ENCODE data around the gene MORN4.

DNA sequence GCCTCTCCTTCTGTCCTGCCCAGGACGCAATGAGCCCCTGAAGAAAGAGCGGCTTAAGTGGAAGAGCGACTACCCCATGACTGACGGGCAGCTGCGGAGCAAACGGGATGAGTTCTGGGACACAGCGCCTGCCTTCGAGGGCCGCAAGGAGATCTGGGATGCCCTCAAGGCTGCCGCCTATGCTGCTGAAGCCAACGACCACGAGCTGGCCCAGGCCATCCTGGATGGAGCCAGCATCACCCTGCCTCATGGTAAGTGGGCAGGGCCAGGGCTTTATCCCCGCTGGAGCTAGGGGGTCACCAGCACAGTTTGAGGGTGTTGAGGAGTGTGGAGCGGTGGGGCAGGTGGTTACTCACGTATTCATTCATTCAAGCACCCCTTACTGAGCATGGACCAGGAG, 65.4 kb downstream of the MORN4 start:
- TF ChIP-seq, protein P1, sequence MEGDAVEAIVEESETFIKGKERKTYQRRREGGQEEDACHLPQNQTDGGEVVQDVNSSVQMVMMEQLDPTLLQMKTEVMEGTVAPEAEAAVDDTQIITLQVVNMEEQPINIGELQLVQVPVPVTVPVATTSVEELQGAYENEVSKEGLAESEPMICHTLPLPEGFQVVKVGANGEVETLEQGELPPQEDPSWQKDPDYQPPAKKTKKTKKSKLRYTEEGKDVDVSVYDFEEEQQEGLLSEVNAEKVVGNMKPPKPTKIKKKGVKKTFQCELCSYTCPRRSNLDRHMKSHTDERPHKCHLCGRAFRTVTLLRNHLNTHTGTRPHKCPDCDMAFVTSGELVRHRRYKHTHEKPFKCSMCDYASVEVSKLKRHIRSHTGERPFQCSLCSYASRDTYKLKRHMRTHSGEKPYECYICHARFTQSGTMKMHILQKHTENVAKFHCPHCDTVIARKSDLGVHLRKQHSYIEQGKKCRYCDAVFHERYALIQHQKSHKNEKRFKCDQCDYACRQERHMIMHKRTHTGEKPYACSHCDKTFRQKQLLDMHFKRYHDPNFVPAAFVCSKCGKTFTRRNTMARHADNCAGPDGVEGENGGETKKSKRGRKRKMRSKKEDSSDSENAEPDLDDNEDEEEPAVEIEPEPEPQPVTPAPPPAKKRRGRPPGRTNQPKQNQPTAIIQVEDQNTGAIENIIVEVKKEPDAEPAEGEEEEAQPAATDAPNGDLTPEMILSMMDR (IDR thresholded peaks at IDR 0.05), result no peak
- TF ChIP-seq POLR2A (IDR thresholded peaks at IDR 0.05) (no peak), POLR2AphosphoS5 (IDR thresholded peaks at IDR 0.05) (no peak)
